Neuron (in vitro differentiated cells): ENCODE measurements around the gene LRRC39.

Source experiments
- H2AFZ ChIP-seq: one replicate; pipeline ENCODE4 v1.6.1; 2013; ENCODE audit warnings: low read depth, mild to moderate bottlenecking, inconsistent platforms, low read length, moderate library complexity
- H3K27me3 ChIP-seq: one replicate; pipeline ENCODE4 v1.6.1; 2013; ENCODE audit warnings: low read length; ENCODE audit not compliant: insufficient read depth
- H3K36me3 ChIP-seq: one replicate; pipeline ENCODE4 v1.6.1; 2013; ENCODE audit warnings: low read length; ENCODE audit not compliant: insufficient read depth
- H3K4me1 ChIP-seq: one replicate; pipeline ENCODE4 v1.6.1; 2013; ENCODE audit warnings: low read length; ENCODE audit not compliant: insufficient read depth
- H3K4me3 ChIP-seq: 2 replicates; pipeline ENCODE4 v1.5.1; 2013; ENCODE audit warnings: mild to moderate bottlenecking, low read length, moderate library complexity
- H3K9me3 ChIP-seq: one replicate; pipeline ENCODE4 v1.6.1; 2013; ENCODE audit warnings: low read length

LRRC39 gene

GRCh38 chr1:100187912-100188311, 9.9 kb upstream of the LRRC39 start:
- H3K9me3 ChIP-seq = no peaks in the 10 kb centered on the region
- H2AFZ ChIP-seq = no peak overlapping the region
- H3K4me3 ChIP-seq = no peak overlapping the region
- no peaks in the 10 kb centered on the region for H3K27me3 ChIP-seq
- no peaks in the 10 kb centered on the region for H3K4me1 ChIP-seq
- H3K36me3 ChIP-seq = peaks cover 5% of the 10 kb centered on the region

GRCh38 chr1:100184536-100184935, 6.5 kb upstream of the LRRC39 start:
- Histone ChIP-seq H3K27me3 (no peaks in the 10 kb centered on the region), H2AFZ (no peak overlapping the region), H3K4me1 (no peaks in the 10 kb centered on the region), H3K4me3 (no peak overlapping the region), H3K9me3 (no peaks in the 10 kb centered on the region), H3K36me3 (no peaks in the 10 kb centered on the region)

GRCh38 chr1:100183370-100183769, 5.3 kb upstream of the LRRC39 start:
- Histone ChIP-seq H3K27me3 (no peaks in the 10 kb centered on the region), H3K9me3 (no peaks in the 10 kb centered on the region), H3K4me3 (no peak overlapping the region), H3K36me3 (no peaks in the 10 kb centered on the region), H2AFZ (no peak overlapping the region), H3K4me1 (no peaks in the 10 kb centered on the region)

- no peaks in the 10 kb centered on the region for H3K4me1 ChIP-seq
- no peaks in the 10 kb centered on the region for H3K36me3 ChIP-seq
Observed at GRCh38 chr1:100177295-100178041, 588 bp downstream of the LRRC39 start.

GRCh38 chr1:100168051-100168450, 10.0 kb downstream of the LRRC39 start:
- Histone ChIP-seq H3K36me3 (no peaks in the 10 kb centered on the region), H2AFZ (no peak overlapping the region)

More at GRCh38 chr1:100177295-100178041, 588 bp downstream of the LRRC39 start:
- H3K4me3 ChIP-seq = no peak overlapping the region
- no peaks in the 10 kb centered on the region for H3K9me3 ChIP-seq
- H2AFZ ChIP-seq = no peak overlapping the region
- H3K27me3 ChIP-seq = no peaks in the 10 kb centered on the region

GRCh38 chr1:100164702-100165101, 13.4 kb downstream of the LRRC39 start:
- Histone ChIP-seq H3K36me3 (no peaks in the 10 kb centered on the region), H3K9me3 (no peaks in the 10 kb centered on the region), H3K27me3 (no peaks in the 10 kb centered on the region), H3K4me1 (peaks cover 7% of the 10 kb centered on the region), H2AFZ (no peak overlapping the region), H3K4me3 (no peak overlapping the region)

More at GRCh38 chr1:100168051-100168450, 10.0 kb downstream of the LRRC39 start:
- Histone ChIP-seq H3K4me3 (no peak overlapping the region), H3K27me3 (no peaks in the 10 kb centered on the region), H3K4me1 (peaks cover 7% of the 10 kb centered on the region), H3K9me3 (no peaks in the 10 kb centered on the region)

GRCh38 chr1:100164216-100164615, 13.8 kb downstream of the LRRC39 start:
- Histone ChIP-seq H3K4me3 (no peak overlapping the region), H3K27me3 (no peaks in the 10 kb centered on the region), H3K9me3 (no peaks in the 10 kb centered on the region), H3K36me3 (no peaks in the 10 kb centered on the region), H3K4me1 (peaks cover 7% of the 10 kb centered on the region), H2AFZ (no peak overlapping the region)

- H3K27me3 ChIP-seq = no peaks in the 10 kb centered on the region
- peaks cover 7% of the 10 kb centered on the region for H3K4me1 ChIP-seq
- H3K36me3 ChIP-seq = no peaks in the 10 kb centered on the region
- H3K9me3 ChIP-seq = no peaks in the 10 kb centered on the region
- no peak overlapping the region for H2AFZ ChIP-seq
- no peak overlapping the region for H3K4me3 ChIP-seq
Observed at GRCh38 chr1:100162881-100163280, 15.2 kb downstream of the LRRC39 start.

- no peaks in the 10 kb centered on the region for H3K9me3 ChIP-seq
- no peak overlapping the region for H2AFZ ChIP-seq
- no peaks in the 10 kb centered on the region for H3K27me3 ChIP-seq
- H3K4me3 ChIP-seq = no peak overlapping the region
- H3K36me3 ChIP-seq = peaks cover 23% of the 10 kb centered on the region
- no peaks in the 10 kb centered on the region for H3K4me1 ChIP-seq
Observed at GRCh38 chr1:100152271-100152670, 25.8 kb downstream of the LRRC39 start.

GRCh38 chr1:100151679-100152078, 26.4 kb downstream of the LRRC39 start:
- H2AFZ ChIP-seq = no peak overlapping the region
- H3K4me3 ChIP-seq = no peak overlapping the region
- no peaks in the 10 kb centered on the region for H3K4me1 ChIP-seq
- H3K27me3 ChIP-seq = no peaks in the 10 kb centered on the region
- no peaks in the 10 kb centered on the region for H3K9me3 ChIP-seq
- peaks cover 27% of the 10 kb centered on the region for H3K36me3 ChIP-seq

- H3K36me3 ChIP-seq = peaks cover 58% of the 10 kb centered on the region
- H3K4me3 ChIP-seq = no peak overlapping the region
Observed at GRCh38 chr1:100147875-100148274, 30.2 kb downstream of the LRRC39 start.

GRCh38 chr1:100146958-100147357, 31.1 kb downstream of the LRRC39 start:
- H3K4me1 ChIP-seq = no peaks in the 10 kb centered on the region
- no peak overlapping the region for H3K4me3 ChIP-seq
- no peak overlapping the region for H2AFZ ChIP-seq
- H3K36me3 ChIP-seq = peaks cover 64% of the 10 kb centered on the region
- H3K9me3 ChIP-seq = no peaks in the 10 kb centered on the region
- H3K27me3 ChIP-seq = no peaks in the 10 kb centered on the region

More at GRCh38 chr1:100147875-100148274, 30.2 kb downstream of the LRRC39 start:
- Histone ChIP-seq H3K9me3 (no peaks in the 10 kb centered on the region), H3K27me3 (no peaks in the 10 kb centered on the region), H3K4me1 (no peaks in the 10 kb centered on the region), H2AFZ (no peak overlapping the region)

GRCh38 chr1:100145116-100145515, 32.9 kb downstream of the LRRC39 start:
- Histone ChIP-seq H3K4me3 (no peak overlapping the region), H3K4me1 (no peaks in the 10 kb centered on the region), H3K36me3 (peaks cover 79% of the 10 kb centered on the region), H3K27me3 (no peaks in the 10 kb centered on the region), H2AFZ (no peak overlapping the region), H3K9me3 (no peaks in the 10 kb centered on the region)

GRCh38 chr1:100142343-100142742, 35.7 kb downstream of the LRRC39 start:
- Histone ChIP-seq H3K9me3 (no peaks in the 10 kb centered on the region), H3K36me3 (peaks cover 86% of the 10 kb centered on the region), H3K27me3 (no peaks in the 10 kb centered on the region), H2AFZ (no peak overlapping the region), H3K4me1 (no peaks in the 10 kb centered on the region), H3K4me3 (no peak overlapping the region)
